ENCODE measurements around the gene SESTD1. TPM values are rescaled to one million over a fixed set of nuclear protein-coding genes. Genes with fewer than 3 reads are reported as not detected.
A peak's percentile ranks its signal among the peaks of the same experiment; 100 is the strongest.

The SESTD1 gene
- total RNA-seq, 3 donors from 2014 or later (not counting 1 experiment from before 2014, with no cell fraction given), result 14.7 to 25.2 (median 19.0) TPM

DNA sequence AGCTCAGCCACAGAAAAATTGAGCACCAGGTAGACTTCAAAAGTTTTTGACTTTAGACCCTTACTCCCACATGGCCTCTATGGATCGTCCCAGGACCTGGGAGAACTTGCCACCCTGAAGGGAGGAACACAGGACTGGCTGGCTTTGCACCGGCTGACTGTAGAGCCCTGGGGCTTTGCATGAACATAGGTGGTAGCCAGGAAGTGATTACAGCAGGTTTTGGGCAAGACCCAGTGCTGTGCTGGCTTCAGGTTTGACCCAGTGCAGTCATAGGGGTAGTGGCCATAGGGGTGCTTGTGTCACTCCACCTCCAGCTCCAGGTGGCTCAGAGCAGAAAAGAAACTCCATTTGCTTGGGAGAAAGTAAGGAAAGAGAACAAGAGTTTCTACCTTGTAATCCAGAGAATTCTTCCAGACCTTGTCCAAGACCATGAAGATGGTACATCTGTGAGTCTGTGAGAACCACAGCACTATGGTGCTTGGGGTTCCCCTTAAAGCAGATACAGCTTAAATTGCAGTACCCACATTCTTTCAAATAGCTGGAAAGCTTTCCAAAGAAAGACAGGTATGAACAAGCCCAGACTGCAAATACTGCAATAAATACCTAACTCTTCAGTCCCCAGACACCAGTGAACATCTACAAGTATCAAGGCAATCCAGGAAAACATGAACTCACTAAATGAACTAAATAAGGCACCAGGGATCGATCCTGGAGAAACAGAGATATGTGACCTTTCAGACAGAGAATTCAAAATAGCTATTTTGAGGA is 13.0 kb upstream of the SESTD1 start:
- WGBS (ENCODE audit: insufficient coverage), result 90% methylated on average over 3 of the region's 3 CpGs
- DNase-seq (no peak), ATAC-seq (no peak)
- TF ChIP-seq, protein P1, sequence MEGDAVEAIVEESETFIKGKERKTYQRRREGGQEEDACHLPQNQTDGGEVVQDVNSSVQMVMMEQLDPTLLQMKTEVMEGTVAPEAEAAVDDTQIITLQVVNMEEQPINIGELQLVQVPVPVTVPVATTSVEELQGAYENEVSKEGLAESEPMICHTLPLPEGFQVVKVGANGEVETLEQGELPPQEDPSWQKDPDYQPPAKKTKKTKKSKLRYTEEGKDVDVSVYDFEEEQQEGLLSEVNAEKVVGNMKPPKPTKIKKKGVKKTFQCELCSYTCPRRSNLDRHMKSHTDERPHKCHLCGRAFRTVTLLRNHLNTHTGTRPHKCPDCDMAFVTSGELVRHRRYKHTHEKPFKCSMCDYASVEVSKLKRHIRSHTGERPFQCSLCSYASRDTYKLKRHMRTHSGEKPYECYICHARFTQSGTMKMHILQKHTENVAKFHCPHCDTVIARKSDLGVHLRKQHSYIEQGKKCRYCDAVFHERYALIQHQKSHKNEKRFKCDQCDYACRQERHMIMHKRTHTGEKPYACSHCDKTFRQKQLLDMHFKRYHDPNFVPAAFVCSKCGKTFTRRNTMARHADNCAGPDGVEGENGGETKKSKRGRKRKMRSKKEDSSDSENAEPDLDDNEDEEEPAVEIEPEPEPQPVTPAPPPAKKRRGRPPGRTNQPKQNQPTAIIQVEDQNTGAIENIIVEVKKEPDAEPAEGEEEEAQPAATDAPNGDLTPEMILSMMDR (IDR thresholded peaks at IDR 0.05), result no peak
- intact Hi-C loops (cut with micrococcal nuclease), result no loop called here
- Mint-ChIP-seq H3K36me3 (peaks cover 6% of the 10 kb centered on the region), H3K9me3 (peaks cover 0 to 2% of the 10 kb centered on the region in 2 donors), H3K27ac (no peak overlapping the region), H3K4me1 (peaks cover 10 to 11% of the 10 kb centered on the region in 2 donors), H3K4me3 (no peak overlapping the region), H3K27me3 (ENCODE audit: low read depth in 2 of 2) (peaks cover 8 to 47% of the 10 kb centered on the region in 2 donors)
- Histone ChIP-seq H3K9me3 (ENCODE audit: control insufficient read depth, insufficient read depth, low read length) (no peaks in the 10 kb centered on the region), H3K36me3 (ENCODE audit: control insufficient read depth, insufficient read depth, low read length) (no peaks in the 10 kb centered on the region), H3K4me1 (ENCODE audit: control insufficient read depth, insufficient read depth, low read length) (peaks cover 4% of the 10 kb centered on the region), H3K27me3 (ENCODE audit: control insufficient read depth, insufficient read depth, low read length) (no peaks in the 10 kb centered on the region), H3K4me3 (ENCODE audit: low read length) (no peak overlapping the region), H3K27ac (ENCODE audit: low read length) (no peak overlapping the region)

DNA sequence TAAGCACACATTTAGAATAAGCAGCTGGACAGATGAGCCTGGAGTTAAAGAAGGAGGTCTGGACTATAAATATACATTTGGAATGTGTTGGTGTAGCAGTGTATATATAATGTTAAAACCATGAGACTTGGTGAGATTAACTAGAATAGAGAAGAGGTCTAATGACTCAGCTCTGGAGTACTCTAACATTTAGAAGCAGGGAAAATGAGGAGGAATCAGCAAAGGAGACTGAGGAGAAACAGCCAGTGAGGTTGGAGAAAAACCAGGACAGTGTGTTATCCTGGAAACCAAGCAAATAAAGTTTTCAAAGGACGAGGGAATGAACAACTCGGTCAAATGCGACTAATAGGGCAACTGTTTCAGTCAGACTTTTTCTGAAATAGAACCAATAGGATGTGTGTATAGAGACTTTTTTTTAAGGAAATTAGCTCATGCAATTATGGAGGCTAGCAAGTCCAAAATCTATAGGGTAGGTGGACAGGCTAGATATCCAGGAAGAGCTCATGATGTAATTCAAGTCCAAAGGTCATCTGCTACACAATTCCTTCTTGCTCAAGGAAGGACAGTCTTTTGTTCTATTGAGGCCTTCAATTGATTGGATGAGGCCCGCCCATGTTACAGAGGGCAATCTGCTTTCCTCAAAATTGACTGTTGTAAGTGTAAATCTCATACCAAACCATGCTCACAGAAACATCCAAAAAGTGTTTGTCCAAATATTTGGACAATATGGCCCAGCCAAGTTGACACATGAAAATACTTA is 10.8 kb upstream of the SESTD1 start:
- Histone ChIP-seq H3K27me3 (ENCODE audit: control insufficient read depth, insufficient read depth, low read length) (no peaks in the 10 kb centered on the region), H3K4me3 (ENCODE audit: low read length) (no peak overlapping the region), H3K36me3 (ENCODE audit: control insufficient read depth, insufficient read depth, low read length) (no peaks in the 10 kb centered on the region), H3K4me1 (ENCODE audit: control insufficient read depth, insufficient read depth, low read length) (peaks cover 4% of the 10 kb centered on the region), H3K9me3 (ENCODE audit: control insufficient read depth, insufficient read depth, low read length) (no peaks in the 10 kb centered on the region), H3K27ac (ENCODE audit: low read length) (no peak overlapping the region)
- Mint-ChIP-seq H3K4me3 (no peak overlapping the region), H3K4me1 (peaks cover 10 to 11% of the 10 kb centered on the region in 2 donors), H3K36me3 (peaks cover 6% of the 10 kb centered on the region), H3K27me3 (ENCODE audit: low read depth in 2 of 2) (peaks cover 3 to 29% of the 10 kb centered on the region in 2 donors), H3K9me3 (peaks cover 0 to 2% of the 10 kb centered on the region in 2 donors), H3K27ac (no peak overlapping the region)
- 94% methylated on average over 4 of the region's 4 CpGs for WGBS (ENCODE audit: insufficient coverage)
- no peak for DNase-seq
- intact Hi-C loops (cut with micrococcal nuclease), result no loop called here
- TF ChIP-seq, protein P1 (IDR thresholded peaks at IDR 0.05), result no peak
- ATAC-seq, result no peak

DNA sequence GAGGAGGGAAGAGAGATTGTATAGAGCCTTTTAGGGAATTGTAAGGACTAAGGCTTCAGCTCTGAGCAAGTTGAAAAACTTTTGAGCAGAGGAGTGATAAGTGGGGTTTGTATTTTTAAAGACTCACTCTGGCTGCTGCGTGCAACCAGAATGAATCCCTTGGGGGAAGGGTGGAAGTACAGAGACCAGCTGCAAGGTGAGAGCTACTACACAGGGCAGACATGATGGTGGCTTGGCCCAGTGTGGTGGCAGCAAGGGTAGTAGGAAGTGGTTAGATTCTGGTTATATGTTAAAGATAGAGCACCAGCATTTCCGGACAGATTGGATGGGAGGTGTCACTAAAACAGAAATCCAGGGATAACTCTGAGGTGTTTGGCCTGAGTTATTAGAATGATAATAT is 10.1 kb upstream of the SESTD1 start:
- Histone ChIP-seq H3K9me3 (ENCODE audit: control insufficient read depth, insufficient read depth, low read length) (no peaks in the 10 kb centered on the region), H3K36me3 (ENCODE audit: control insufficient read depth, insufficient read depth, low read length) (no peaks in the 10 kb centered on the region), H3K4me1 (ENCODE audit: control insufficient read depth, insufficient read depth, low read length) (peaks cover 4% of the 10 kb centered on the region), H3K27ac (ENCODE audit: low read length) (no peak overlapping the region), H3K4me3 (ENCODE audit: low read length) (no peak overlapping the region), H3K27me3 (ENCODE audit: control insufficient read depth, insufficient read depth, low read length) (no peaks in the 10 kb centered on the region)
- Mint-ChIP-seq H3K4me3 (no peak overlapping the region), H3K9me3 (peaks cover 0 to 2% of the 10 kb centered on the region in 2 donors), H3K4me1 (peaks cover 10 to 11% of the 10 kb centered on the region in 2 donors), H3K27ac (no peak overlapping the region), H3K36me3 (peaks cover 6% of the 10 kb centered on the region), H3K27me3 (ENCODE audit: low read depth in 2 of 2) (peaks cover 0 to 24% of the 10 kb centered on the region in 2 donors)
- TF ChIP-seq, protein P1 (IDR thresholded peaks at IDR 0.05), result no peak
- DNase-seq, result no peak
- 27% methylated on average over 2 of the region's 2 CpGs for WGBS (ENCODE audit: insufficient coverage)
- peak in 1 of 3 donors; percentile 61 for ATAC-seq
- intact Hi-C loops (cut with micrococcal nuclease), result no loop called here
